Measurements from ENCODE around the gene TMEM87B.

DNA sequence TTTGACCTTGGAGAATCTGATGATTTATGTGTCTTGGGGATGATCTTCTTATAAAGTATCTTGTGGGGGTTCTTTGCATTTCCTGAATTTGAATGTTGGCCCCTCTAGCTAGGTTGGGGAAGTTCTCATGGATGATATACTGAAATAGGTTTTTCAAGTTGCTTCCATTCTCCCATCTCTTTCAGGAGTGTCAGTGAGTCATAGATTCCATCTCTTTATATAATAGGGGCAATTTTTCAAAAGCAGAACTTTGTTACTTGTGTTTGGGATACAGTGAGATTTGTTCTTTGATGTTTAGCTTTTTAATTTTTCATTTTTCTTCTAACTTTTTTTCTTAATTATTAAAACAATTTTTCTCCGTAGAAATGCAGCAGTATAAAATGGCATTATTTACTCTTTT is 19.4 kb downstream of the TMEM87B start:
- no peak for TF ChIP-seq EZH2phosphoT487 (IDR thresholded peaks at IDR 0.05; ENCODE audit: borderline replicate concordance, low read depth, low read length)
- TF ChIP-seq, protein P1, sequence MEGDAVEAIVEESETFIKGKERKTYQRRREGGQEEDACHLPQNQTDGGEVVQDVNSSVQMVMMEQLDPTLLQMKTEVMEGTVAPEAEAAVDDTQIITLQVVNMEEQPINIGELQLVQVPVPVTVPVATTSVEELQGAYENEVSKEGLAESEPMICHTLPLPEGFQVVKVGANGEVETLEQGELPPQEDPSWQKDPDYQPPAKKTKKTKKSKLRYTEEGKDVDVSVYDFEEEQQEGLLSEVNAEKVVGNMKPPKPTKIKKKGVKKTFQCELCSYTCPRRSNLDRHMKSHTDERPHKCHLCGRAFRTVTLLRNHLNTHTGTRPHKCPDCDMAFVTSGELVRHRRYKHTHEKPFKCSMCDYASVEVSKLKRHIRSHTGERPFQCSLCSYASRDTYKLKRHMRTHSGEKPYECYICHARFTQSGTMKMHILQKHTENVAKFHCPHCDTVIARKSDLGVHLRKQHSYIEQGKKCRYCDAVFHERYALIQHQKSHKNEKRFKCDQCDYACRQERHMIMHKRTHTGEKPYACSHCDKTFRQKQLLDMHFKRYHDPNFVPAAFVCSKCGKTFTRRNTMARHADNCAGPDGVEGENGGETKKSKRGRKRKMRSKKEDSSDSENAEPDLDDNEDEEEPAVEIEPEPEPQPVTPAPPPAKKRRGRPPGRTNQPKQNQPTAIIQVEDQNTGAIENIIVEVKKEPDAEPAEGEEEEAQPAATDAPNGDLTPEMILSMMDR (conservative IDR thresholded peaks at IDR 0.05; ENCODE audit: low read length): no peak

Data from OCI-LY7 (cell line).